K562 (cell line): ENCODE results near the gene RNF167. TPM values are rescaled to one million over a fixed set of nuclear protein-coding genes. Genes with fewer than 3 reads are reported as not detected.

Experiments
- ATAC-seq: fragments of 200-7000 bp; cut with Tn5 transposase; 3 replicates; pipeline ENCODE4 v1.9.1; 2020; ENCODE audit warnings: moderate library complexity
- BruUV-seq: library from RNA; stranded (reverse); fragments of 400-500 nt; replicated peaks from 2 replicates; lab custom pipeline; 2021; lab: Mats Ljungman, UMichigan
- CTCF ChIA-PET: fragments of 300-600 bp; formaldehyde crosslinking; extraction: SDS; loops from one replicate; lab custom pipeline; 2021; ENCODE audit warnings: low intra/inter-chr PET ratio; lab: Yijun Ruan, JAX
- POLR2A ChIA-PET: fragments of 300-600, 350-650 bp; sonication (Branson Sonifier 250); formaldehyde crosslinking; extraction: SDS; loops from one replicate; lab custom pipeline; 2021; ENCODE audit warnings: antibody characterized with exemption, inconsistent platforms; lab: Yijun Ruan, JAX
- DNase-seq, 4 experiments: peaks; one replicate each; pipeline versions ENCODE4 v3.0.0 to v3.0.0-alpha.2; 2011 to 2018; ENCODE audit warnings: low spot score in 3 of 4, mixed read lengths in 3 of 4; ENCODE audit errors: extremely low read depth in 1 of 4
- FAIRE-seq: peaks from 2 replicates; lab custom pipeline; 2011; peaks lifted over from hg19 to GRCh38; lab: Jason Lieb, UNC
- H2AFZ ChIP-seq: 2 replicates; pipeline ENCODE4 v1.6.0; 2011; ENCODE audit warnings: low read depth, low read length, control low read depth, inconsistent platforms
- H3K27ac ChIP-seq: fragments of 200-600 bp; 3 replicates; pipeline ENCODE4 v1.8.0; 2011; ENCODE audit warnings: low read depth, mild to moderate bottlenecking, control low read depth, inconsistent platforms, low read length, moderate library complexity, mixed read lengths; ENCODE audit errors: extremely low read depth
- H3K27me3 ChIP-seq, 2 experiments: fragments of 300-600 bp in 1 of 2; 2 replicates in 1 of 2; 3 replicates in 1 of 2; pipeline versions ENCODE4 v1.6.0 to v1.8.0; 2011; ENCODE audit warnings: inconsistent platforms in 2 of 2, low read length in 2 of 2, mild to moderate bottlenecking in 1 of 2, mixed read lengths in 1 of 2, moderate library complexity in 1 of 2; ENCODE audit not compliant: control insufficient read depth in 2 of 2, insufficient read depth in 2 of 2
- H3K36me3 ChIP-seq: fragments of 300-600 bp; 3 replicates; pipeline ENCODE4 v1.8.0; 2011; ENCODE audit warnings: mild to moderate bottlenecking, low read length, inconsistent platforms; ENCODE audit not compliant: control insufficient read depth, insufficient read depth
- H3K4me1 ChIP-seq, 2 experiments: fragments of 200-600 bp in 1 of 2; replicated peaks in 1 of 2; 2 replicates in 1 of 2; 3 replicates in 1 of 2; pipeline versions ENCODE4 v1.5.1 to v1.8.0; 2011; ENCODE audit warnings: inconsistent platforms in 2 of 2, low read length in 2 of 2, mild to moderate bottlenecking in 1 of 2, mixed read lengths in 1 of 2, moderate library complexity in 1 of 2; ENCODE audit not compliant: control insufficient read depth in 2 of 2, insufficient read depth in 2 of 2
- H3K4me2 ChIP-seq: 2 replicates; pipeline ENCODE4 v1.6.1; 2011; ENCODE audit warnings: low read length, control low read depth, inconsistent platforms, mixed read lengths; ENCODE audit not compliant: insufficient read depth
- H3K4me3 ChIP-seq: fragments of 200-600 bp; sonication (generic), shearing (Covaris generic); 2 replicates; pipeline ENCODE4 v1.5.1; 2016; ENCODE audit warnings: control low read depth, inconsistent platforms
- H3K79me2 ChIP-seq: fragments of 200-600 bp; 3 replicates; pipeline ENCODE4 v1.8.0; 2011; ENCODE audit warnings: low read length, inconsistent platforms; ENCODE audit not compliant: control insufficient read depth, insufficient read depth
- H3K9ac ChIP-seq, 2 experiments: 2 replicates each; pipeline versions ENCODE4 v1.6.0 to v1.6.1; 2011; ENCODE audit warnings: low read depth in 2 of 2, low read length in 2 of 2, control low read depth in 1 of 2, inconsistent platforms in 1 of 2, mild to moderate bottlenecking in 1 of 2, mixed read lengths in 1 of 2; ENCODE audit not compliant: insufficient read depth in 1 of 2
- H3K9me1 ChIP-seq: one replicate; pipeline ENCODE4 v1.6.0; 2011; ENCODE audit warnings: inconsistent platforms, mild to moderate bottlenecking, low read length, moderate library complexity; ENCODE audit not compliant: control insufficient read depth, insufficient read depth
- H3K9me3 ChIP-seq: replicated peaks from 2 replicates; pipeline ENCODE4 v1.5.1; 2011; ENCODE audit warnings: low read depth, low read length, inconsistent platforms; ENCODE audit not compliant: control insufficient read depth, insufficient read depth
- H4K20me1 ChIP-seq: replicated peaks from 2 replicates; pipeline ENCODE4 v1.6.1; 2011; ENCODE audit warnings: low read length, inconsistent platforms, mixed read lengths; ENCODE audit not compliant: control insufficient read depth, insufficient read depth
- ARHGAP35 ChIP-seq: fragments of 450-650 bp; IDR thresholded peaks from 2 replicates; pipeline ENCODE4 v1.6.1; 2018; ENCODE audit not compliant: partially characterized antibody
- CTCFL ChIP-seq: IDR thresholded peaks from 2 replicates; pipeline ENCODE4 v1.6.1; 2011; ENCODE audit warnings: borderline replicate concordance, low read depth, mild to moderate bottlenecking, moderate library complexity, low read length; ENCODE audit not compliant: insufficient read depth, poor library complexity, severe bottlenecking
- DACH1 ChIP-seq: fragments of 450-650 bp; IDR thresholded peaks from 2 replicates; pipeline ENCODE4 v1.6.1; 2018; ENCODE audit not compliant: partially characterized antibody
- FOXJ3 ChIP-seq: sonication (generic); formaldehyde crosslinking; IDR thresholded peaks from 2 replicates; pipeline ENCODE4 v1.4.0; 2020; ENCODE audit warnings: mild to moderate bottlenecking, missing genetic modification reagents
- IFI16 ChIP-seq: fragments of 250-450 bp; sonication (Bioruptor Pico); IDR thresholded peaks from 2 replicates; pipeline ENCODE4 v2.1.2; 2022; ENCODE audit warnings: mild to moderate bottlenecking, inconsistent platforms
- KLF10 ChIP-seq: fragments of 250-450 bp; sonication (Bioruptor Pico); IDR thresholded peaks from 2 replicates; pipeline ENCODE4 v1.6.1; 2021; ENCODE audit warnings: matching md5 sums
- NFATC3 ChIP-seq: fragments of 450-650 bp; IDR thresholded peaks from 2 replicates; pipeline ENCODE4 v1.6.1; 2017; ENCODE audit warnings: mild to moderate bottlenecking
- PRDM10 ChIP-seq: fragments of 450-650 bp; IDR thresholded peaks from 2 replicates; pipeline ENCODE4 v1.6.1; 2018; ENCODE audit not compliant: partially characterized antibody
- STAG1 ChIP-seq: sonication (generic); formaldehyde crosslinking; IDR thresholded peaks from 2 replicates; pipeline ENCODE4 v1.5.0; 2020; ENCODE audit warnings: missing genetic modification reagents, borderline replicate concordance
- THAP12 ChIP-seq: fragments of 250-450 bp; sonication (Bioruptor Pico); IDR thresholded peaks from 2 replicates; pipeline ENCODE4 v1.9.0; 2021; ENCODE audit warnings: mild to moderate bottlenecking, inconsistent platforms
- WGBS: fragments of 100-300 bp; shearing (Covaris generic); methylation state at CpG from one replicate; pipeline ENCODE4 v1.1.6; 2016; ENCODE audit warnings: low coverage, mixed read lengths; ENCODE audit not compliant: insufficient coverage; ENCODE audit errors: missing lambda C conversion rate; 5-methylcytosine and 5-hydroxymethylcytosine counted together
- in situ Hi-C: fragments of 300-500 bp; cut with MboI; formaldehyde crosslinking; loops from 4 replicates; pipeline ENCODE4 v1.15.0; 2018; ENCODE audit warnings: inconsistent platforms, mixed read lengths
- intact Hi-C: fragments of 100-400 bp; cut with micrococcal nuclease; formaldehyde crosslinking; loops from 2 replicates; pipeline ENCODE4 v1.14.2; 2022
- polyA plus RNA-seq, 8 experiments: library from polyadenylated mRNA; depleted of rRNA in 4 of 8; stranded (reverse) in 5 of 8; unstranded in 3 of 8; fragments of >200 nt; fragmentation: Nextera tagmentation in 2 of 8; fragmentation: Illumina TruSeq in 1 of 8; extraction: Ambion mirVana in 2 of 8; extraction: Trizol in 1 of 8; gene quantifications; 2 replicates each; pipeline versions ENCODE4 v1.2.1 to v1.2.3, GENCODE V29; 2011 to 2014; ENCODE audit warnings: inconsistent platforms in 1 of 8, missing spikeins in 1 of 8
- total RNA-seq, 7 experiments: library from RNA; depleted of rRNA in 6 of 7; stranded (reverse); fragments of >200 nt in 6 of 7; fragmentation: Illumina TruSeq in 2 of 7; extraction: Trizol in 2 of 7; gene quantifications; 2 replicates each; pipeline versions ENCODE4 v1.2.1 to v1.2.3, GENCODE V29; 2011 to 2021; ENCODE audit warnings: low replicate concordance in 1 of 7
- TF ChIP-seq, protein P1 (sequence below), 3 experiments: IDR thresholded peaks in 2 of 3; conservative IDR thresholded peaks in 1 of 3; 2 replicates each; pipeline ENCODE4 v1.5.1; 2011 to 2012; ENCODE audit warnings: low read length in 3 of 3, mild to moderate bottlenecking in 3 of 3, control low read depth in 2 of 3, improper control_type of control experiment in 1 of 3, inconsistent platforms in 1 of 3, low read depth in 1 of 3, mixed read lengths in 1 of 3, moderate library complexity in 1 of 3; ENCODE audit not compliant: insufficient read depth in 2 of 3

RNF167 gene
- total and polyA plus RNA-seq, 9 of the 15 experiments (the other 6 are each of a cell fraction or from before 2014, with no cell fraction given): 16.5 to 143 (median 45.5) TPM

GRCh38 chr17:4956493-4957061, 16.5 kb downstream of the RNF167 start:
- ChIA-PET CTCF (interaction anchor here (0.6 kb wide), 1 partner anchor 101 kb away, joined by 3 read pairs; no protein-coding TSS in a partner anchor), POLR2A (interaction anchor here (1.1 kb wide), 1 partner anchor 16 kb away, joined by 7 read pairs; the partner anchor contains the start of gene RNF167)
- Histone ChIP-seq H3K79me2 (peaks cover 4% of the 10 kb centered on the region), H2AFZ (no peak overlapping the region), H3K36me3 (no peaks in the 10 kb centered on the region; the same call in 2 of the 3 replicates), H3K4me3 (no peak overlapping the region), H3K9me1 (no peaks in the 10 kb centered on the region), H3K4me1 (peaks cover 11 to 29% of the 10 kb centered on the region in 2 experiments), H3K4me2 (no peak overlapping the region), H3K27me3 (no peaks in the 10 kb centered on the region), H4K20me1 (no peaks in the 10 kb centered on the region), H3K9me3 (no peaks in the 10 kb centered on the region), H3K9ac (no peak overlapping the region), H3K27ac (no peak overlapping the region)
- DNase-seq: peak in 2 of 4 experiments; percentile 18 to 59
- 41% methylated on average over 6 of the region's 10 CpGs for WGBS
- ATAC-seq: peak; percentile 50
- intact Hi-C loops: no loop called here
- no TSS peak for BruUV-seq
- peak; percentile 23 for FAIRE-seq
- in situ Hi-C loops: no loop called here
- peak; percentile 70 for TF ChIP-seq CTCFL
- TF ChIP-seq NFATC3: no peak
- TF ChIP-seq, protein P1, sequence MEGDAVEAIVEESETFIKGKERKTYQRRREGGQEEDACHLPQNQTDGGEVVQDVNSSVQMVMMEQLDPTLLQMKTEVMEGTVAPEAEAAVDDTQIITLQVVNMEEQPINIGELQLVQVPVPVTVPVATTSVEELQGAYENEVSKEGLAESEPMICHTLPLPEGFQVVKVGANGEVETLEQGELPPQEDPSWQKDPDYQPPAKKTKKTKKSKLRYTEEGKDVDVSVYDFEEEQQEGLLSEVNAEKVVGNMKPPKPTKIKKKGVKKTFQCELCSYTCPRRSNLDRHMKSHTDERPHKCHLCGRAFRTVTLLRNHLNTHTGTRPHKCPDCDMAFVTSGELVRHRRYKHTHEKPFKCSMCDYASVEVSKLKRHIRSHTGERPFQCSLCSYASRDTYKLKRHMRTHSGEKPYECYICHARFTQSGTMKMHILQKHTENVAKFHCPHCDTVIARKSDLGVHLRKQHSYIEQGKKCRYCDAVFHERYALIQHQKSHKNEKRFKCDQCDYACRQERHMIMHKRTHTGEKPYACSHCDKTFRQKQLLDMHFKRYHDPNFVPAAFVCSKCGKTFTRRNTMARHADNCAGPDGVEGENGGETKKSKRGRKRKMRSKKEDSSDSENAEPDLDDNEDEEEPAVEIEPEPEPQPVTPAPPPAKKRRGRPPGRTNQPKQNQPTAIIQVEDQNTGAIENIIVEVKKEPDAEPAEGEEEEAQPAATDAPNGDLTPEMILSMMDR (IDR thresholded peaks at IDR 0.05 in 2 of 3, conservative IDR thresholded peaks at IDR 0.05 in 1 of 3; ENCODE audit: insufficient read depth in 2 of 3, low read depth in 1 of 3, low read length in 3 of 3): peak; percentile 37 to 51 (median 40); a peak in 4 of 6 replicates
- TF ChIP-seq PRDM10: peak; percentile 65
- TF ChIP-seq ARHGAP35: no peak
- no peak for TF ChIP-seq KLF10 (CRISPR knock-in tag)
- TF ChIP-seq THAP12: no peak
- no peak for TF ChIP-seq STAG1 (CRISPR knock-in tag)
- TF ChIP-seq DACH1: no peak
- no peak for TF ChIP-seq FOXJ3 (CRISPR knock-in tag)
- no peak for TF ChIP-seq IFI16 (CRISPR knock-in tag)
